Measurements from ENCODE around the gene FCN3.
A peak's percentile ranks its signal among the peaks of the same experiment; 100 is the strongest.

FCN3 gene

GRCh38 chr1:27380224-27380623 is 5.6 kb upstream of the FCN3 start:
- DNase-seq (ENCODE audit: low read depth): no peak

GRCh38 chr1:27379564-27380122 is 5.0 kb upstream of the FCN3 start:
- no peak for DNase-seq (ENCODE audit: low read depth)

GRCh38 chr1:27377760-27378495 is 3.3 kb upstream of the FCN3 start:
- no peak for DNase-seq (ENCODE audit: low read depth)

- DNase-seq (ENCODE audit: low read depth): no peak
Measured at GRCh38 chr1:27372808-27373690, 1.6 kb downstream of the FCN3 start.

GRCh38 chr1:27372022-27372807 is 2.4 kb downstream of the FCN3 start:
- no peak for DNase-seq (ENCODE audit: low read depth)

- no peak for DNase-seq (ENCODE audit: low read depth)
Measured at GRCh38 chr1:27368869-27369582, 5.6 kb downstream of the FCN3 start.

GRCh38 chr1:27367160-27367650 is 7.4 kb downstream of the FCN3 start:
- no peak for DNase-seq (ENCODE audit: low read depth)

GRCh38 chr1:27366411-27367159 is 8.0 kb downstream of the FCN3 start, which contains the start of gene MAP3K6:
MAP3K6 (minus strand) TSS chr1:27366961; CDS start chr1:27366597, 364 bp downstream.
- no peak for DNase-seq (ENCODE audit: low read depth)

- DNase-seq (ENCODE audit: low read depth): no peak
Measured at GRCh38 chr1:27366113-27366410, 8.6 kb downstream of the FCN3 start.

GRCh38 chr1:27365372-27366112 is 9.1 kb downstream of the FCN3 start:
- DNase-seq (ENCODE audit: low read depth): peak; percentile 61

GRCh38 chr1:27364696-27365371 is 9.8 kb downstream of the FCN3 start:
- DNase-seq (ENCODE audit: low read depth): no peak

- DNase-seq (ENCODE audit: low read depth): no peak
Measured at GRCh38 chr1:27363766-27364695, 10.6 kb downstream of the FCN3 start.

GRCh38 chr1:27361553-27361952 is 13.1 kb downstream of the FCN3 start:
- no peak for DNase-seq (ENCODE audit: low read depth)

GRCh38 chr1:27361044-27361402 is 13.6 kb downstream of the FCN3 start:
- no peak for DNase-seq (ENCODE audit: low read depth)

GRCh38 chr1:27360159-27361043 is 14.2 kb downstream of the FCN3 start:
- no peak for DNase-seq (ENCODE audit: low read depth)

GRCh38 chr1:27359822-27360158 is 14.8 kb downstream of the FCN3 start:
- DNase-seq (ENCODE audit: low read depth): no peak

GRCh38 chr1:27358928-27359313 is 15.7 kb downstream of the FCN3 start:
- DNase-seq (ENCODE audit: low read depth): no peak
